ENCODE data around the gene RIT2.

DNA sequence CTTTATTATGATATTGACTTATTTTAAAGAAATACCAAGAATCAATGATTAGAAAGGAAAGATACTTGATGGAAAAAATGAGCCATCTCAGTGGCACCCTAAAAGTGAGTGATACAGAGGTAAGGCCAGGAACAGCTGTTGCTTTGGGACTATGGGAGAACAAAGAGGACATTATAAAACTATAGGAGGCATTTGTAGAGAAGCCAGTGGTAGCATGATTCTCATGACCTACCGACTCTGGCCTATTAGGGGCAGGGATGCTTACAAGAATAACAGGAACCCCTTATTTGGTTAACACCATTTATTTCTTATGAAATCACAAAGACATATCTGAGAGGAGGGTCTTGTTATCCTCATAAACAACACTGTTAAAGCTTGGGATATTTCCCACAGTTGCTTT, 162.2 kb downstream of the RIT2 start:
- TF ChIP-seq, protein P1, sequence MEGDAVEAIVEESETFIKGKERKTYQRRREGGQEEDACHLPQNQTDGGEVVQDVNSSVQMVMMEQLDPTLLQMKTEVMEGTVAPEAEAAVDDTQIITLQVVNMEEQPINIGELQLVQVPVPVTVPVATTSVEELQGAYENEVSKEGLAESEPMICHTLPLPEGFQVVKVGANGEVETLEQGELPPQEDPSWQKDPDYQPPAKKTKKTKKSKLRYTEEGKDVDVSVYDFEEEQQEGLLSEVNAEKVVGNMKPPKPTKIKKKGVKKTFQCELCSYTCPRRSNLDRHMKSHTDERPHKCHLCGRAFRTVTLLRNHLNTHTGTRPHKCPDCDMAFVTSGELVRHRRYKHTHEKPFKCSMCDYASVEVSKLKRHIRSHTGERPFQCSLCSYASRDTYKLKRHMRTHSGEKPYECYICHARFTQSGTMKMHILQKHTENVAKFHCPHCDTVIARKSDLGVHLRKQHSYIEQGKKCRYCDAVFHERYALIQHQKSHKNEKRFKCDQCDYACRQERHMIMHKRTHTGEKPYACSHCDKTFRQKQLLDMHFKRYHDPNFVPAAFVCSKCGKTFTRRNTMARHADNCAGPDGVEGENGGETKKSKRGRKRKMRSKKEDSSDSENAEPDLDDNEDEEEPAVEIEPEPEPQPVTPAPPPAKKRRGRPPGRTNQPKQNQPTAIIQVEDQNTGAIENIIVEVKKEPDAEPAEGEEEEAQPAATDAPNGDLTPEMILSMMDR (IDR thresholded peaks at IDR 0.05; ENCODE audit: low read depth, low read length) = no peak
- TF ChIP-seq EZH2phosphoT487 (IDR thresholded peaks at IDR 0.05; ENCODE audit: low read depth) = no peak

Measured in OCI-LY3 (cell line).